ENCODE data around the gene NDUFV2.
A peak's percentile ranks its signal among the peaks of the same experiment; 100 is the strongest.
"Not testable (repeated sequence)": the region's sequence is repeated elsewhere in the genome, so short reads cannot be mapped to it uniquely, and the experiment has no call there.

NDUFV2 gene

GRCh38 chr18:9102508-9103375 lies at the start of gene NDUFV2:
Gene NDUFV2, plus strand, starts transcription at chr18:9102699. Its CDS starts 45 bp downstream, at chr18:9102744.
- DNase-seq (ENCODE audit: low spot score) = peak; percentile 95

- DNase-seq (ENCODE audit: low spot score) = no peak
Measured at GRCh38 chr18:9053814-9054213, 48.7 kb upstream of the NDUFV2 start.

DNA sequence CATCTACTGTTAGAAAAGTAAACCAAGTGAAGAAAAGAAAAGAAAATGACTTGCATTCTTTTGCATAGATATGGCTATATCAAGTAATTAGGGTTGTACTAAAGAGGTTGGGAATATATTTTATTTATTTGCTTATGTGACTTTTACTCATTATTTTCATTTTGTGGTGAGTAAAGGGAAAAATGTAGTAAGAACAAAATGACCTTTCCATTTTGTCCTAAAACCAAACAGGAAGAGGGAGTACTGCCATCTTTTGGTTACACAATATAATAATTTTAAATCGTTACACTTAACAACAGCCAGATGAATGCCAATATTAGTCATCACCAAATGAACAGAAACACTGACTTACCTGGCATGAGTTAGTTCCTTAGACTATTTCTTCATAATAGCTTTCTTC lies 47.3 kb upstream of the NDUFV2 start:
- DNase-seq (ENCODE audit: low spot score) = no peak

- DNase-seq (ENCODE audit: low spot score) = no peak
Measured at GRCh38 chr18:9055626-9056025, 46.9 kb upstream of the NDUFV2 start.

- DNase-seq (ENCODE audit: low spot score) = no peak
Measured at GRCh38 chr18:9057646-9058045, 44.9 kb upstream of the NDUFV2 start.

GRCh38 chr18:9058406-9058805 lies 44.1 kb upstream of the NDUFV2 start:
- DNase-seq (ENCODE audit: low spot score) = no peak

GRCh38 chr18:9062418-9062751 lies 40.1 kb upstream of the NDUFV2 start:
- no peak for DNase-seq (ENCODE audit: low spot score)

GRCh38 chr18:9065864-9066263 lies 36.6 kb upstream of the NDUFV2 start:
- no peak for DNase-seq (ENCODE audit: low spot score)

GRCh38 chr18:9066358-9066757 lies 36.1 kb upstream of the NDUFV2 start:
- no peak for DNase-seq (ENCODE audit: low spot score)

- no peak for DNase-seq (ENCODE audit: low spot score)
Measured at GRCh38 chr18:9066817-9067306, 35.6 kb upstream of the NDUFV2 start.

DNA sequence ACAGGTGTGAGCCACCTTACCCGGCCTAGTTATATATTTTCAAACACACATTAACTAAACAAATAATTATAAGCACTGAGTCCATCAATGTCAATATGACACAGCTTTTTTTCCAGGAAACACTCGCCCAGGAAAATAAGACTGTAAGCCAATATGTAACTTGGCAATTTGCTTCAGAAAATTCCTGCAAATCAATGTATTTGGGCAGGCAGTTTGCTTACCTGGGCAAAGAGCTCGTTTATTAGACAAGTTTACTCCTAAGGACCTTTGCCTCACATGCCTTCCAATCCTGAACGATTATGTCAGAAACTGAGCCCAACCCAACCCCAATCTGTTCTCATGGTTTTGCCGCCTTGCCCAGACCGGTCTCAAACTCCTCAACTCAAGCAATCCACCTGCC lies 34.7 kb upstream of the NDUFV2 start:
- DNase-seq (ENCODE audit: low spot score) = no peak

DNA sequence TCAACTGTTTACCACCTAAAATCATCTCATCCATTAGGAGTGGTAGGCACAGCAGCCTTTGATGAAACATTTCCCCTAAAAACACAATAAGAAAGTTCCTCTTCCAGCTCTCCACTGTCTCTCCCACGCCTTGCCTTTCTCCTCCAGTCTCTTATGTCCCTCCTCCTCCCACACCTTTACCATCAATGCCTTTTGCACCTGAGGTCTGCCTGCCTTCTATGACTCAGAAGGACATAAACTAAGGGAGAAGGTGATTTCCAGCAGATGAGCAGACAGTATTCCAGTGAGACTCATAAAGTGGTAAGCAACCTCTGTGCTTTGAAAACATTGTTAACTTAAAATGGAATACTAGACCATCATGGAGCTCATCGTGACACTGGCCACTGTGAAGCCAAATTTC lies 34.2 kb upstream of the NDUFV2 start:
- no peak for DNase-seq (ENCODE audit: low spot score)

DNA sequence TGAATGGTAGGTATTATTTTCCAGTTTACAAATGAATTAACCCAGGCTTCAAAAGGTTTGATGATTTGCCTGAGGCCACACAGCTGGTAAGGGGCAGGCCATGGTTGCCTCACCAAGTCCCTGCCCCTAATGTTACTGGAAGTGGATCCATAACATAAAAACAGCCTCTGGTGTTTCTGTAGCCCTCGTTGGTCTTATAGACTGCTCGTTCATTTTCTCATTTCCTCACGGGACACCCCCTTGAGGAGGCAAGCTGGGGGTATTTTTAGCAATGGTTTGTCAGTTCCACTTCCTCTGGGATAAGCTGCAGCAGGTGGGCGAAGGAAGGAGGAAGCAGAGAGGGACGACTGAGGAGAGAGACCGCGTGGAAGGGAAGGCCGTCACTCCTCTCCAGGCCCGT lies 32.9 kb upstream of the NDUFV2 start:
- DNase-seq (ENCODE audit: low spot score) = no peak

DNA sequence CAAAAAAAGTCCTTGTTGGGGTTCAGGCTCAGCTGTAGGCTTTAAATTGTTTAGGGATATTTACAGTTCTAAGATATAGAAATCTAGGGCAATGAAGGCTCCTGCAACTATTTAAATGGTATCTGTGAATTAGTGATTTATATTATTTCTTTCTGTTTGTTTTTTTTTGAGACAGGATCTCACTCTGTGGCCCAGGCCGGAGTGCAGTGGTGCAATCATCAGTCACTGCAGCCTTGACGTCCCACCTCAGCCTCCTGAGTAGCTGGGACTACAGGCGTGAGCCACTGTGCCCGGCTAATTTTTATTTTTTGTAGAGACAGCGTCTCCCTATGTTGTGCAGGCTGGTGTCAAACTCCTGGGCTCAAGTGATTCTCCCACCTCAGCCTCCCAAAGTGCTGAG lies 32.3 kb upstream of the NDUFV2 start:
- DNase-seq (ENCODE audit: low spot score) = no peak

- DNase-seq (ENCODE audit: low spot score) = peak; percentile 84
Measured at GRCh38 chr18:9079818-9080528, 22.5 kb upstream of the NDUFV2 start.

- no peak for DNase-seq (ENCODE audit: low spot score)
Measured at GRCh38 chr18:9081940-9082339, 20.6 kb upstream of the NDUFV2 start.

GRCh38 chr18:9082711-9083510 lies 19.6 kb upstream of the NDUFV2 start:
- no peak for DNase-seq (ENCODE audit: low spot score)

- DNase-seq (ENCODE audit: low spot score) = no peak
Measured at GRCh38 chr18:9086015-9086414, 16.5 kb upstream of the NDUFV2 start.

- DNase-seq (ENCODE audit: low spot score) = no peak
Measured at GRCh38 chr18:9086624-9087023, 15.9 kb upstream of the NDUFV2 start.

- no peak for DNase-seq (ENCODE audit: low spot score)
Measured at GRCh38 chr18:9087144-9087543, 15.4 kb upstream of the NDUFV2 start.

- no peak for DNase-seq (ENCODE audit: low spot score)
Measured at GRCh38 chr18:9088252-9088651, 14.2 kb upstream of the NDUFV2 start.

DNA sequence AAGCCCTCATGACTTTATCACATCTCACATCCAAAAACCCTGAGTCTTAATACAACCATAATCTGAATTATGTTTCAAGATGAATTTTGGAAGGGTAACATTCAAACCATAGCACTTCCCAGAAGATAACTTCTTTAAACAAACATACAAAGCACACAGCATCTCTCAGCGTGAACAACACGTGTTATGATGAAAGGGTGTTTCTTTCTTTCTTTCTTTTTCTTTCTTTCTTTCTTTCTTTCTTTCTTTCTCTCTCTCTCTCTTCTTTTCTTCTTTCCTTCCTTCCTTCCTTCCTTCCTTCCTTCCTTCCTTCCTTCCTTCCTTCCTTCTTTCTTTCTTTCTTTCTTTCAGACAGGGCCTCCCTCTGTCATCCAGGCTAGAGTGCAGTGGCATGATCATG lies 13.8 kb upstream of the NDUFV2 start:
- DNase-seq (ENCODE audit: low spot score) = not testable (repeated sequence)

DNA sequence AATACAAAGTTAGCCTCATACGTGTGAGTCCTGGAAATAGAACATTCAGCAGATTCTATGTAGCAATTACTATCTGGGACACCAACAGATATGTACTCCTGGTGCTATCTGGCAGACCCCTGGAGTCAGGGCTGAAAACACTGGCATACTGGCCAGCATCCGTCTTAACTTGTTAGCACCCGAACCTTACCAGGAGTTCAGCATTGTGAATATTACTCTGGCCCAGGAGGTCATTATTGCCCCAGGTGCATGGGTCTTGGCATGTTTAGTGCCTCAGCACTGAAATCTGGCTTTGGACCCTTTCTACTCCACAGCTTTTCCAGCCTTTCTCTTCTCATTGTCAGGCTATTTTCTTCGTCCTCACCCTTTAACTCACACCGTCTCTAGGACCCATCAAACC lies 11.9 kb upstream of the NDUFV2 start:
- DNase-seq (ENCODE audit: low spot score) = no peak
